Heart left ventricle (tissue), 13 donors: ENCODE data around the gene BICC1.

Source experiments
- POLR2A ChIP-seq, 2 donors: fragments of 450-650 bp; IDR thresholded peaks; one replicate each; pipeline ENCODE4 v1.6.1; 2017; ENCODE audit warnings: antibody characterized with exemption in 2 of 2, mild to moderate bottlenecking in 2 of 2, moderate library complexity in 2 of 2
- TF ChIP-seq, protein P1 (sequence below), 12 donors: fragments of 200-600 bp; sonication (generic) in 4 of 12; IDR thresholded peaks; one replicate each; pipeline versions ENCODE4 v1.5.0 to v1.8.0; 2018 to 2022; ENCODE audit warnings: antibody characterized with exemption in 12 of 12, mild to moderate bottlenecking in 5 of 12
- donor health status: ischemic (EF 13 %, LVEDD 7.1; RV severe dilation, severe dysfunction).
- donor health status: DM: no; HTN: yes; CAD: no.
- donor health status: DM: no; HTN: no; CAD: no.
- donor health status: ischemic (EF 25% LVEDD 6.9; RV normal size, moderate dysfunction).
- donor health status: ischemic (EF 25% LVEDD 5.7; RV mildly dilated, moderate dysfunction).
- donor health status: ischemic (EF 35%, LVEDD 5.7; RV mildly dilated, moderate dysfunction).
- donor health status: nonischemic (EF 11% LVEDD 7.7; RV severe dilation, severe dysfunction).
- donor health status: DM: yes; HTN: yes; CAD: no.
- donor health status: PGD.
- donor health status: ischemic (EF 29% LVEDD 5.4; RV normal size, mild dysfunction).
- donor health status: nonischemic (EF 23%, LVEDD 6.1; RV moderate dilation, normal function).

DNA sequence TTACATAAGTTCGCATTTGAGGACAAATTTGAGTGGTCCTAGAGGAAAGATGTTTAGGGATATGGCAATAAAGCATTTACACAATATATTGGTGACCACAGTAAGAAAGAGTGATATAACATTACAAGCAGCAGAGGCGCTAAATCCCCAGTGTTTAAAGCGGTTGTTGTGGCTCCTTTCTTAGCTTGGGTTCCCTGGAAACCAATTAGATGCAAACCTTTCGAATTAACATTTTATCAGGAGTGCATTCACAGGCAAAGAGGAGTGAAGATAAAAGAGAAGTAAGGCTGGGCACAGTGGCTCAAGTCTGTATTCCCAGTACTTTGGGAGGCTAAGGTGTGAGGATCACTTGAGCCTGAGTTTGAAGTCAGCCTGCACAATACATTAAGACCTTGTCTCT is 331.1 kb downstream of the BICC1 start:
- TF ChIP-seq, protein P1, sequence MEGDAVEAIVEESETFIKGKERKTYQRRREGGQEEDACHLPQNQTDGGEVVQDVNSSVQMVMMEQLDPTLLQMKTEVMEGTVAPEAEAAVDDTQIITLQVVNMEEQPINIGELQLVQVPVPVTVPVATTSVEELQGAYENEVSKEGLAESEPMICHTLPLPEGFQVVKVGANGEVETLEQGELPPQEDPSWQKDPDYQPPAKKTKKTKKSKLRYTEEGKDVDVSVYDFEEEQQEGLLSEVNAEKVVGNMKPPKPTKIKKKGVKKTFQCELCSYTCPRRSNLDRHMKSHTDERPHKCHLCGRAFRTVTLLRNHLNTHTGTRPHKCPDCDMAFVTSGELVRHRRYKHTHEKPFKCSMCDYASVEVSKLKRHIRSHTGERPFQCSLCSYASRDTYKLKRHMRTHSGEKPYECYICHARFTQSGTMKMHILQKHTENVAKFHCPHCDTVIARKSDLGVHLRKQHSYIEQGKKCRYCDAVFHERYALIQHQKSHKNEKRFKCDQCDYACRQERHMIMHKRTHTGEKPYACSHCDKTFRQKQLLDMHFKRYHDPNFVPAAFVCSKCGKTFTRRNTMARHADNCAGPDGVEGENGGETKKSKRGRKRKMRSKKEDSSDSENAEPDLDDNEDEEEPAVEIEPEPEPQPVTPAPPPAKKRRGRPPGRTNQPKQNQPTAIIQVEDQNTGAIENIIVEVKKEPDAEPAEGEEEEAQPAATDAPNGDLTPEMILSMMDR (IDR thresholded peaks at IDR 0.05), result no peak
- no peak for TF ChIP-seq POLR2A (IDR thresholded peaks at IDR 0.05)
